ENCODE data around the gene LRRC49.

GRCh38 chr15:70867911-70868467 lies 24.6 kb upstream of the LRRC49 start:
- TF ChIP-seq CTCF (conservative IDR thresholded peaks at IDR 0.05; ENCODE audit: low read depth, low read length) (no peak), POLR2A (IDR thresholded peaks at IDR 0.05; ENCODE audit: low read depth, low read length) (no peak), RCOR1 (IDR thresholded peaks at IDR 0.05; ENCODE audit: insufficient replicate concordance, low read length) (no peak), USF2 (IDR thresholded peaks at IDR 0.05; ENCODE audit: low read depth, low read length) (no peak), CHD1 (IDR thresholded peaks at IDR 0.05; ENCODE audit: low read depth, low read length) (no peak), BHLHE40 (IDR thresholded peaks at IDR 0.05; ENCODE audit: low read depth, low read length) (no peak), SMC3 (IDR thresholded peaks at IDR 0.05; ENCODE audit: low read depth, low read length) (no peak), ELK1 (IDR thresholded peaks at IDR 0.05; ENCODE audit: borderline replicate concordance, low read depth, low read length) (no peak), MAFK (IDR thresholded peaks at IDR 0.05; ENCODE audit: low read depth, low read length) (no peak), CEBPB (IDR thresholded peaks at IDR 0.05; ENCODE audit: low read depth, low read length) (0 out of 2 replicates have a peak, but pooled peaks have one; percentile 25), RAD21 (IDR thresholded peaks at IDR 0.05; ENCODE audit: low read length) (no peak)

Data from IMR-90 (cell line).